ENCODE data around the gene SLC9A6.

GRCh38 chrX:135982860-135983259 is 2.4 kb upstream of the SLC9A6 start:
- TF ChIP-seq RBAK (tag by site-specific recombination; IDR thresholded peaks at IDR 0.05) (no peak), ZNF16 (tag by site-specific recombination; IDR thresholded peaks at IDR 0.05; ENCODE audit: low read depth) (no peak), ZNF274 (IDR thresholded peaks at IDR 0.05; ENCODE audit: low read length) (no peak), ZNF274 (tag by site-specific recombination; IDR thresholded peaks at IDR 0.05; ENCODE audit: borderline replicate concordance) (no peak), CTCF (tag by site-specific recombination; IDR thresholded peaks at IDR 0.05) (no peak), ZNF2 (tag by site-specific recombination; IDR thresholded peaks at IDR 0.05) (no peak), PBX3 (CRISPR knock-in tag; IDR thresholded peaks at IDR 0.05) (no peak), YY1 (tag by site-specific recombination; IDR thresholded peaks at IDR 0.05) (no peak), ZNF121 (tag by site-specific recombination; IDR thresholded peaks at IDR 0.05) (no peak)
